COR-L47 (cell line): ENCODE measurements around the gene DIP2A.

Experiments
- DNase-seq: peaks from one replicate; lab custom pipeline; 2025; lab: John Stamatoyannopoulos, UW

DIP2A gene

GRCh38 chr21:46597896-46598343 lies 139.2 kb downstream of the DIP2A start:
- DNase-seq = no peak

- no peak for DNase-seq
These were observed 140.2 kb downstream of the DIP2A start for GRCh38 chr21:46598581-46599572.

GRCh38 chr21:46600305-46600704 lies 141.6 kb downstream of the DIP2A start:
- no peak for DNase-seq

- no peak for DNase-seq
These were observed 142.3 kb downstream of the DIP2A start for GRCh38 chr21:46600978-46601377.

GRCh38 chr21:46603228-46603627 lies 144.5 kb downstream of the DIP2A start:
- no peak for DNase-seq

GRCh38 chr21:46604329-46604974 lies 145.8 kb downstream of the DIP2A start:
- DNase-seq = no peak

GRCh38 chr21:46604975-46605766 lies 146.5 kb downstream of the DIP2A start, which contains the start of gene S100B:
Gene S100B (minus strand): TSS chr21:46605082. CDS start chr21:46602415, 2,667 bp downstream.
- no peak for DNase-seq

GRCh38 chr21:46605767-46606426 lies 147.2 kb downstream of the DIP2A start:
- no peak for DNase-seq

- DNase-seq = no peak
These were observed 147.7 kb downstream of the DIP2A start for GRCh38 chr21:46606427-46606813.

- DNase-seq = no peak
These were observed 148.9 kb downstream of the DIP2A start for GRCh38 chr21:46607636-46608035.

- no peak for DNase-seq
These were observed 150.0 kb downstream of the DIP2A start for GRCh38 chr21:46608672-46609111.

GRCh38 chr21:46610018-46610701 lies 151.5 kb downstream of the DIP2A start:
- no peak for DNase-seq

GRCh38 chr21:46613391-46613790 lies 154.7 kb downstream of the DIP2A start:
- DNase-seq = no peak

GRCh38 chr21:46616050-46616449 lies 157.4 kb downstream of the DIP2A start:
- no peak for DNase-seq

GRCh38 chr21:46616656-46617055 lies 158.0 kb downstream of the DIP2A start:
- no peak for DNase-seq

GRCh38 chr21:46617267-46618051 lies 158.8 kb downstream of the DIP2A start:
- no peak for DNase-seq

GRCh38 chr21:46618738-46619379 lies 160.2 kb downstream of the DIP2A start:
- no peak for DNase-seq
